Amygdala (tissue), 56 donors: ENCODE results near the gene GRID2.

Experiments
- DNase-seq, 56 donors: peaks; one replicate each; lab custom pipeline; 2025; lab: John Stamatoyannopoulos, UW

Gene GRID2

GRCh38 chr4:93761286-93761685 is 1457.5 kb downstream of the GRID2 start:
- no peak for DNase-seq

- DNase-seq: peak in 6 of 56 donors; percentile 1 to 61 (median 14)
These were observed 1461.0 kb downstream of the GRID2 start for GRCh38 chr4:93764639-93765246.

- DNase-seq: no peak
These were observed 1464.2 kb downstream of the GRID2 start for GRCh38 chr4:93767917-93768316.

GRCh38 chr4:93770201-93770600 is 1466.4 kb downstream of the GRID2 start:
- DNase-seq: no peak

- DNase-seq: no peak
These were observed 1468.1 kb downstream of the GRID2 start for GRCh38 chr4:93771640-93772411.

GRCh38 chr4:93772858-93773257 is 1469.1 kb downstream of the GRID2 start:
- DNase-seq: no peak

- no peak for DNase-seq
These were observed 1471.8 kb downstream of the GRID2 start for GRCh38 chr4:93775551-93775950.

GRCh38 chr4:93776386-93777080 is 1472.8 kb downstream of the GRID2 start:
- no peak for DNase-seq

GRCh38 chr4:93777081-93777460 is 1473.3 kb downstream of the GRID2 start:
- DNase-seq: no peak

- DNase-seq: no peak
These were observed 1475.5 kb downstream of the GRID2 start for GRCh38 chr4:93779228-93779627.

GRCh38 chr4:93780080-93780479 is 1476.3 kb downstream of the GRID2 start:
- no peak for DNase-seq

GRCh38 chr4:93781198-93781597 is 1477.4 kb downstream of the GRID2 start:
- DNase-seq: no peak

GRCh38 chr4:93786149-93786548 is 1482.4 kb downstream of the GRID2 start:
- no peak for DNase-seq

- no peak for DNase-seq
These were observed 1484.9 kb downstream of the GRID2 start for GRCh38 chr4:93788712-93789111.

GRCh38 chr4:93791570-93792195 is 1487.9 kb downstream of the GRID2 start:
- peak in 35 of 56 donors; percentile 1 to 70 (median 24) for DNase-seq

- no peak for DNase-seq
These were observed 1498.3 kb downstream of the GRID2 start for GRCh38 chr4:93802045-93802444.

GRCh38 chr4:93809773-93810172 is 1506.0 kb downstream of the GRID2 start:
- DNase-seq: peak in 1 of 56 donors; percentile 15

GRCh38 chr4:93810340-93810992 is 1506.7 kb downstream of the GRID2 start:
- no peak for DNase-seq

GRCh38 chr4:93813092-93813491 is 1509.3 kb downstream of the GRID2 start:
- no peak for DNase-seq

GRCh38 chr4:93814141-93814540 is 1510.4 kb downstream of the GRID2 start:
- DNase-seq: no peak

- peak in 10 of 56 donors; percentile 4 to 56 (median 11) for DNase-seq
These were observed 1511.0 kb downstream of the GRID2 start for GRCh38 chr4:93814722-93815121.
